ENCODE results near the gene MAJIN.

MAJIN gene

GRCh38 chr11:64893194-64894069 lies 78.5 kb downstream of the MAJIN start:
- DNase-seq (ENCODE audit: low read depth in 2 of 2, low spot score in 1 of 2): no peak

GRCh38 chr11:64892838-64893193 lies 79.1 kb downstream of the MAJIN start:
- no peak for DNase-seq (ENCODE audit: low read depth in 2 of 2, low spot score in 1 of 2)

- no peak for DNase-seq (ENCODE audit: low read depth in 2 of 2, low spot score in 1 of 2)
Measured at GRCh38 chr11:64892411-64892831, 79.5 kb downstream of the MAJIN start.

GRCh38 chr11:64891880-64892279 lies 80.0 kb downstream of the MAJIN start:
- DNase-seq (ENCODE audit: low read depth in 2 of 2, low spot score in 1 of 2): no peak

DNA sequence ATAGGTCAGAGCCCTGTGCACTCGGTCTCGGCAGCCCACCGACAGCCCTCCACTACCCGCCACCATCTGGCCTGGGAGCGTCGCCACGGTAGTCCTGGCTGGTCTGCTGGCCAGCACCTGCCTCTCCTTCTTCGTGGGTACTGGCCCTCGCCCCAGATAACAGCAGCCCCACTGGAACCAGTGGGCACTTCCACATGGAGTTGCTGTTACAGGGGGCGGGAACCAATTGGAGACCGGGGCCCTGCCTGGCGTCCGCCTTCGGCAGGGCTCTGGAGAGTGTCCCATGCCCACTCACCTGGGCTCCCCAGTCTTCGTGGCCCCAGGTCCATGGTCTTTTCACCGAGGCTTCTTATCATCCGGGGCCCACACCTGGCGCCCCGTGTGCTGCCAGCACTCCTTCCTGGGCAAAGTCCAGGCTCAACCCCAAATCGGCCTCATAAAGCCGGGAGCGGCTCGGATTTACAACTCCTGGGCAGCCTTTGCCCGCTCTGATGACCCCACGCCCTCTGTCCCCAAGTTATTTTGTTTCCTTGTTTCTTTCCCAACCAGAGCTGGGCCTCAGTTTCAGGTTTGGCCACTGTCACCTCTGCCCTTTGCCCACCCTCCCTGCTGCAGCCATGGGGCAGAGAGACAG lies 80.6 kb downstream of the MAJIN start:
- DNase-seq (ENCODE audit: low read depth in 2 of 2, low spot score in 1 of 2): no peak

GRCh38 chr11:64890522-64890939 lies 81.4 kb downstream of the MAJIN start:
- DNase-seq (ENCODE audit: low read depth in 2 of 2, low spot score in 1 of 2): no peak

- no peak for DNase-seq (ENCODE audit: low read depth in 2 of 2, low spot score in 1 of 2)
Measured at GRCh38 chr11:64888729-64889511, 83.0 kb downstream of the MAJIN start.

DNA sequence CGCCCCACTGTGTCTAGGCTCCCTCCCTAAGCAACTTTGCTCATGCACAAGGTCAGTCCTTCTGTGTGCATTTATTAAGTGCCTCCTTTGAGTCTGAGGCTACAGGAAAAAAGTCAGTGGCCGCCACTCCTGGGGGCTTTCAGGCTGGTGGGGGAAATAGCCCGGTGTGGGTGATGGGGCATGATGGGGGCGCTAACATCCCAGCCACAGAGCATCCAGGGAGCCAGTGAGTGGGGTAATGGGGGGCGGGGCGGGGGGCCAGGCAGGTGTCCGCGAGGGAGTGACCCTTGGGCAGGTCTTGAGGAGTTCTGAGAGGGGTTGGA lies 83.5 kb downstream of the MAJIN start:
- no peak for DNase-seq (ENCODE audit: low read depth in 2 of 2, low spot score in 1 of 2)
